Measurements from ENCODE around the gene ETV5.
"Not testable (repeated sequence)": the region's sequence is repeated elsewhere in the genome, so short reads cannot be mapped to it uniquely, and the experiment has no call there.

The ETV5 gene

GRCh38 chr3:186021673-186022362 lies 87.1 kb downstream of the ETV5 start:
- no peak for DNase-seq (ENCODE audit: low read depth)

GRCh38 chr3:186021250-186021649 lies 87.6 kb downstream of the ETV5 start:
- DNase-seq (ENCODE audit: low read depth): not testable (repeated sequence)

GRCh38 chr3:186019288-186019687 lies 89.6 kb downstream of the ETV5 start:
- not testable (repeated sequence) for DNase-seq (ENCODE audit: low read depth)

GRCh38 chr3:186014866-186015265 lies 94.0 kb downstream of the ETV5 start:
- no peak for DNase-seq (ENCODE audit: low read depth)

- no peak for DNase-seq (ENCODE audit: low read depth)
These were observed 95.6 kb downstream of the ETV5 start for GRCh38 chr3:186013312-186013711.

- no peak for DNase-seq (ENCODE audit: low read depth)
These were observed 96.8 kb downstream of the ETV5 start for GRCh38 chr3:186012137-186012536.

GRCh38 chr3:186004671-186005070 lies 104.2 kb downstream of the ETV5 start:
- no peak for DNase-seq (ENCODE audit: low read depth)

- DNase-seq (ENCODE audit: low read depth): no peak
These were observed 104.7 kb downstream of the ETV5 start for GRCh38 chr3:186004209-186004608.

GRCh38 chr3:186003610-186004009 lies 105.3 kb downstream of the ETV5 start:
- no peak for DNase-seq (ENCODE audit: low read depth)

- DNase-seq (ENCODE audit: low read depth): no peak
These were observed 105.9 kb downstream of the ETV5 start for GRCh38 chr3:186002884-186003472.

- no peak for DNase-seq (ENCODE audit: low read depth)
These were observed 107.0 kb downstream of the ETV5 start for GRCh38 chr3:186001842-186002241.

- DNase-seq (ENCODE audit: low read depth): no peak
These were observed 109.7 kb downstream of the ETV5 start for GRCh38 chr3:185999221-185999620.

GRCh38 chr3:185998136-185998535 lies 110.8 kb downstream of the ETV5 start:
- no peak for DNase-seq (ENCODE audit: low read depth)

GRCh38 chr3:185997130-185997529 lies 111.8 kb downstream of the ETV5 start:
- no peak for DNase-seq (ENCODE audit: low read depth)

All from stimulated activated CD8-positive, alpha-beta memory T cell treated with anti-CD3 and anti-CD28 coated beads, Interleukin-12 subunit alpha, Interleukin-12 subunit beta, amount 100 ng/mL, for 1 hour (primary cell).